AG09319 (cell line): ENCODE measurements around the gene NEURL3.

Experiments
- DNase-seq: peaks from one replicate; pipeline ENCODE4 v3.0.0-alpha.2; 2010; ENCODE audit warnings: low read depth; ENCODE audit errors: extremely low read depth
- TF ChIP-seq, protein P1 (sequence below): IDR thresholded peaks from 2 replicates; pipeline ENCODE4 v1.5.1; 2011; ENCODE audit warnings: low read depth, mild to moderate bottlenecking, inconsistent platforms, low read length, moderate library complexity

Gene NEURL3

DNA sequence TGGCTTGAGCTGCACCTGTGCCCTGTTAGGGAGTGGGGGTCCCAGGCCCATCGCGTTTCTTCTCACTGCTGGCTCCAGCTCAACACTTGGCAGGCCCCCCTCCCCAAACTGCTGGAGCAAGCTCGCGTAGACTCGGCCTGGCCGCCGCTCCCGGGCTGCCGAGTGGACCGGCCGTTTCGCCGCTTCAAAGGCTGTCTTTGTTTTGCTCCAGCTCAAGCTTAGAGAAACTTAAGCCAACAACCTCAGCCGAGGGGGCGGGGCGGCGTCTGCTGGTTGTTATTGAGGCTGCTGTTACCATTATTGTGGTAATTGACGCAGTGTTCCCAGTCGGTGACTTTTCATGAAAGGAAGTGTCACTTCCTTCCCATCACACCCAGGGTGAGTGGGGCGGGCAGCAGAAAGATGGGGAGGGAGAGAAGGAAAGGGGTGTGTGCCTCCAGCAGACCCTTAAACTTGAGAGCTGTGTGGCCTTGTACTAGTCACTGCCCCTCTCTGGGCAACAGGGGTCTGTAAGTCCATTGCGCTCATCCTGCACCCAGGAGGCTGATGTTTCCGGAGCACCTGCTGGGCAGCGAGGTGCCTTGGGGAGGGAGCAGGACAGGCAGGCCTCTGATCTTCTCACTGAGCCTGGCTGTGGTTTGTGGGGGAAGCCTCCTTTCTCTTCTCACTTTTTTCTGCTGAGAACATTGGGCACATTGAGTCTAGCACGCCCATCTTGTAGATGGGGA is 33.5 kb upstream of the NEURL3 start:
- TF ChIP-seq, protein P1, sequence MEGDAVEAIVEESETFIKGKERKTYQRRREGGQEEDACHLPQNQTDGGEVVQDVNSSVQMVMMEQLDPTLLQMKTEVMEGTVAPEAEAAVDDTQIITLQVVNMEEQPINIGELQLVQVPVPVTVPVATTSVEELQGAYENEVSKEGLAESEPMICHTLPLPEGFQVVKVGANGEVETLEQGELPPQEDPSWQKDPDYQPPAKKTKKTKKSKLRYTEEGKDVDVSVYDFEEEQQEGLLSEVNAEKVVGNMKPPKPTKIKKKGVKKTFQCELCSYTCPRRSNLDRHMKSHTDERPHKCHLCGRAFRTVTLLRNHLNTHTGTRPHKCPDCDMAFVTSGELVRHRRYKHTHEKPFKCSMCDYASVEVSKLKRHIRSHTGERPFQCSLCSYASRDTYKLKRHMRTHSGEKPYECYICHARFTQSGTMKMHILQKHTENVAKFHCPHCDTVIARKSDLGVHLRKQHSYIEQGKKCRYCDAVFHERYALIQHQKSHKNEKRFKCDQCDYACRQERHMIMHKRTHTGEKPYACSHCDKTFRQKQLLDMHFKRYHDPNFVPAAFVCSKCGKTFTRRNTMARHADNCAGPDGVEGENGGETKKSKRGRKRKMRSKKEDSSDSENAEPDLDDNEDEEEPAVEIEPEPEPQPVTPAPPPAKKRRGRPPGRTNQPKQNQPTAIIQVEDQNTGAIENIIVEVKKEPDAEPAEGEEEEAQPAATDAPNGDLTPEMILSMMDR, result no peak
- DNase-seq, result no peak

DNA sequence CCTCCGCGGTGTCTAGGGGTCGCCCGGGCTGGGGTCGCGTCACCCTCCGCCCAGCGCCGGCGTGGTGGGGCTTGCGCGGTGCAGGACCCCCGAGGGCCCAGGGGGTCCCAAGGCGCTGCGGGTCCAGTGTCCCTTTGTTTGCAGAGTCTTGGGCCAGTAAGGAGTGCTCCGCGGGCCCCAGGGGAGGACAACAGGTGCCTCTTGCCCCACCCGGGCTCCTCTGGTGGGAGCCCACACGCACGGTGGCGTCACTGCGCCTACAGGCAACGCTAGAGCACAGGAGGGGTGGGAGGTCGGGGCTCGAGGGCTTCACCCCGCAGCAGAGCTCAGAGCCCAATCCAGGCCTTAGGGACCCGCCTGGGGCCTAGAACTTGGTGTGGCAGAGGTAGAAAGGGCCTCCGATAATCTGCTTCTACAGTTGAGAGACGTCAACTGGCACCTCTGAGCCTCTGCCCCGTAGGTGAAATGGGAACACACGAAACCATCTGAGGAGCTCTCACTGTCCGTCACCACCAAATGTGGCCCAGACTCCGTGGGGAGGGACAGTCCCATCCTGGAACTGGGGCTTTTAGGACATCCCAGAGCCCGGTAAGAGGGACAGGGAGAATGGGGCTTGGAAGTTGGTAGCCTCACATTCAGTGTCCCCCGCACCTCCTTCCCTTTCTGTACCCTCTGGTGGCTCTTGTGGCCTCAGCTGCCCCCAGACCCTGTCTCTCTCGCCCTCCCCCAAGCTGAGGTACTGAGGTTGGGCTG is 32.8 kb upstream of the NEURL3 start:
- TF ChIP-seq, protein P1, result no peak

DNA sequence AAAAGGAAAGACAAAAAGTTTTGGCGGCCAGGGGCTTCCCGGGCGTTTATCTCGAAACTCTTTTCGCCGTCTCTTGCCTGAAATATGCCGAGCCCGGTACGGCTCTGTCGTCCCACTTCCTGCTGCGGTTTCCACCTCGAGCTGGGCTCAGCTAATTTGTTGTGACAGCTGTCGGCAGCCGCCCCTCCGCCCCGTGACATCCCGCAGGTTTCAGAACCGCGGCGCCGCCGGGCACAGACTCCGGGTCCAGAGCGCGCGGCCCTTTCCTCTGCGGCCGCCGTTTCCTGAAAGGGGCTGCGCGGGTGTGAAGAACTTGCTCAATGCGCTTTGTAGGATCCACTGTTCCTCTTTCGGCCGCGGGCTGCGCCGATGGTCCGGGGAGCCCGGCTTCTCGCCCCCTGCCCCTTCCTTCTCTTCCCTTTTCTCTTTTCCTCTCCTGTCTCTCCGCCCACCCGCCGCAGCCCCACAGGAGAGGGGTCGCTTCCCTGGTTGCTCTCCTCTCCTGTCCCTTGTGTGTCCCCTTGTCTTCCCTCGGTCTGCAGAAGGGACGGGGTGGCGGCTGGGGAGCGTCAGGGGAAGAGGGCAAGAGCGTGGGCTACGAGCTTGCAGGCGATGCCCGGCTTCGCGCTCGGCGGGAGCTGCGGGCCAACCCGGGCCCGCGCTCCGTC is 32.0 kb upstream of the NEURL3 start:
- no peak for DNase-seq
- TF ChIP-seq, protein P1, result no peak

More for the DNA sequence above, 32.8 kb upstream of the NEURL3 start:
- DNase-seq, result no peak

DNA sequence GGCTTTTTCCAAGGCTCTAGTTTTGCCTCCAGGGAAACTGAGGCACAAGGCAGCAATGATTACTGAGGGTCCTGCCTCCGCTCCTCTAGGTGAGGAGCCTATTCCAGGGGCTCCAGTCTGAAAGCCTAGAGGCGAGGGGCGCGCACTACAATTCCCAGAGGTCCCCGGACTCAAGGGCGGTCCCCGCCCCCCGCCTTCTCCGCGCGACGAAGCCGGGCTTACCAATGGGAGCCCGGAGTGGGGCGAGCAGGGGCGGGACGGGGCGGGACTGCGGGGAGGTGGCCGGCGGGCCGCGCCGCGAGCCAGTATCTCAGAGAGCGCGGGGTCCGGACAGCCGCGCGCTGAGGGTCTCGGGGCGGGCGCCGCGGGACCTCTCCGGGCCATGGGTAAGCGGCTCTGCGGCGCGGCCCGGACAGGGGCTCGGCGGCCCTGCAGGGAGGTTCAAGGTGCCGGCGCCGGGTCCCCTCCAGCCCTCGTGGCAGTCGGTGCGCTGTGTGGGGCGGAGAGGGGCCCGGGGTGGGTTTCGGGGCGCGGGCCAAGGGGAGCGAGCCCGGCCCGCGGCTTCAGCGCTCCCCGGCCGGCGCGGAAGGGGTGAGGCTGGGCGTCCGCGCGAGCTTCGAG is 31.4 kb upstream of the NEURL3 start, which contains the start of gene ARID5A:
Gene ARID5A (plus strand): TSS at position 308 of the 621 bp plus-strand sequence. CDS start 75 bp downstream, at position 383.
- TF ChIP-seq, protein P1, result no peak; the same call in 1 of the 2 replicates

DNA sequence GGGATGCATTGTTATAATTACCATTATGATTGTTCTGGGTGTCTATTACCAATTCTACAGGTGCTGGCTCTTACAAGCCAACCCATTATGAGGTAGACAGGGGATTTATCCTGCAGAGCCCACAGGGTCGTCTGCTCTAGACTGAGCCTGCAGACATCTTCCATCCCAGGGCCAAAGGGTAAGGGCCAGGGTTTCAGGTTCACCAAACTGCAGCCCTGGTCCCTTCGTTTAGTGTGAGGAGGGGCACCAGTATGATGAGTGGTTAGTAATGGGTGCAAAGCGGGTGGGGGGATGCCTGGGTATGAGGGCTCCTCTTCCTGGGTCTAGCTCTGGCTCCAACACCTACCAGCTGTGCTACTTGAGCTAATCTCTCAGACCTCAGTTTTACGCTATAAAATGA is 30.2 kb upstream of the NEURL3 start:
- TF ChIP-seq, protein P1, result no peak
- DNase-seq, result no peak

More for the DNA sequence above, 31.4 kb upstream of the NEURL3 start, which contains the start of gene ARID5A:
- no peak for DNase-seq

DNA sequence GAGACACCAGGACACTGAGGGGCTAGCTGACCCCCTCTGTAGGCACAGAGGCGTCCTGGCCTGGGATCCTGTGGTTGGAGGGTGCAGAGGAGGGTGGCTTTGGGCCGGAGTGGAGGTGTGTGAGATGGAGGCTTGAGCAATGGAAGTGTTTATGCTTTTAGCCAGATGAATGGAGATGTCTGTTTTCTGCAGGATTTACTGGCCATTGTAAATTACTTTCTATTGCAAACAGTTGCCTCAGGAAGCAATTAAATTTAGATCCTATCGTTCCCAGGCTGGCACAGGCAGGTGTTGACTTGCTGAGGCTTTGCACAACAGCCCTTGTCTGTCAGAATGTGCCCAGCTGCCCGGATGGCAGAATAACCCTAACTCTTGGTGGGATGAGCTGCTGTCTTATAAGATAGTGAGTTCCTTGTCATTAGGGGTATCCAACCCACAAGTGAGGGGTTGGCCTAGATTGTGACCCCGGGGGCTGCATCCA is 29.6 kb upstream of the NEURL3 start:
- DNase-seq, result no peak
- TF ChIP-seq, protein P1, result no peak
